ENCODE data around the gene FCHSD2. TPM values are rescaled to one million over a fixed set of nuclear protein-coding genes. Genes with fewer than 3 reads are reported as not detected.

Gene FCHSD2
- total RNA-seq, 1 donor from 2014 or later: 18.9 TPM

GRCh38 chr11:73174495-73174791, 32.3 kb upstream of the FCHSD2 start:
- Histone ChIP-seq H3K27me3 (ENCODE audit: insufficient read depth, low read length) (no peaks in the 10 kb centered on the region), H3K9me3 (ENCODE audit: insufficient read depth, low read depth, low read length) (no peaks in the 10 kb centered on the region), H3K4me1 (ENCODE audit: insufficient read depth, low read length) (peaks cover 8% of the 10 kb centered on the region), H3K4me2 (ENCODE audit: low read length) (no peak overlapping the region), H2AFZ (ENCODE audit: low read depth, low read length) (no peak overlapping the region), H4K20me1 (ENCODE audit: insufficient read depth, low read length) (no peaks in the 10 kb centered on the region), H3K79me2 (ENCODE audit: insufficient read depth, low read length) (no peaks in the 10 kb centered on the region), H3K4me3 (ENCODE audit: insufficient read depth, low read depth, low read length) (no peak overlapping the region), H3K9ac (ENCODE audit: low read length) (no peak overlapping the region), H3K36me3 (ENCODE audit: insufficient read depth, low read length) (no peaks in the 10 kb centered on the region), H3K27ac (ENCODE audit: low read depth, low read length) (no peak overlapping the region)
- H3K27me3 Mint-ChIP-seq (ENCODE audit: low read depth, unreplicated experiment): peaks cover 24% of the 10 kb centered on the region
- no peaks in the 10 kb centered on the region for H3K4me1 Mint-ChIP-seq (ENCODE audit: low read depth, unreplicated experiment)
- no peak overlapping the region for H3K27ac Mint-ChIP-seq (ENCODE audit: unreplicated experiment)
- no peak for FAIRE-seq
- no peak for DNase-seq (ENCODE audit: low read depth)
- H3K9me3 Mint-ChIP-seq (ENCODE audit: unreplicated experiment): no peaks in the 10 kb centered on the region
- no peak for TF ChIP-seq EZH2 (IDR thresholded peaks at IDR 0.05; ENCODE audit: insufficient read depth, low read length)
- TF ChIP-seq, protein P1, sequence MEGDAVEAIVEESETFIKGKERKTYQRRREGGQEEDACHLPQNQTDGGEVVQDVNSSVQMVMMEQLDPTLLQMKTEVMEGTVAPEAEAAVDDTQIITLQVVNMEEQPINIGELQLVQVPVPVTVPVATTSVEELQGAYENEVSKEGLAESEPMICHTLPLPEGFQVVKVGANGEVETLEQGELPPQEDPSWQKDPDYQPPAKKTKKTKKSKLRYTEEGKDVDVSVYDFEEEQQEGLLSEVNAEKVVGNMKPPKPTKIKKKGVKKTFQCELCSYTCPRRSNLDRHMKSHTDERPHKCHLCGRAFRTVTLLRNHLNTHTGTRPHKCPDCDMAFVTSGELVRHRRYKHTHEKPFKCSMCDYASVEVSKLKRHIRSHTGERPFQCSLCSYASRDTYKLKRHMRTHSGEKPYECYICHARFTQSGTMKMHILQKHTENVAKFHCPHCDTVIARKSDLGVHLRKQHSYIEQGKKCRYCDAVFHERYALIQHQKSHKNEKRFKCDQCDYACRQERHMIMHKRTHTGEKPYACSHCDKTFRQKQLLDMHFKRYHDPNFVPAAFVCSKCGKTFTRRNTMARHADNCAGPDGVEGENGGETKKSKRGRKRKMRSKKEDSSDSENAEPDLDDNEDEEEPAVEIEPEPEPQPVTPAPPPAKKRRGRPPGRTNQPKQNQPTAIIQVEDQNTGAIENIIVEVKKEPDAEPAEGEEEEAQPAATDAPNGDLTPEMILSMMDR (IDR thresholded peaks at IDR 0.05; ENCODE audit: insufficient read depth, low read depth, low read length): no peak
- no peak overlapping the region for H3K4me3 Mint-ChIP-seq (ENCODE audit: unreplicated experiment)
- no peaks in the 10 kb centered on the region for H3K36me3 Mint-ChIP-seq (ENCODE audit: low read depth, unreplicated experiment)

- H3K27ac ChIP-seq (ENCODE audit: low read depth, low read length): no peak overlapping the region
- no peaks in the 10 kb centered on the region for H3K9me3 Mint-ChIP-seq (ENCODE audit: unreplicated experiment)
- H3K4me1 ChIP-seq (ENCODE audit: insufficient read depth, low read length): peaks cover 8% of the 10 kb centered on the region
- no peaks in the 10 kb centered on the region for H3K9me3 ChIP-seq (ENCODE audit: insufficient read depth, low read depth, low read length)
- H3K27me3 ChIP-seq (ENCODE audit: insufficient read depth, low read length): no peaks in the 10 kb centered on the region
- peaks cover 19% of the 10 kb centered on the region for H3K27me3 Mint-ChIP-seq (ENCODE audit: low read depth, unreplicated experiment)
- no peak for DNase-seq (ENCODE audit: low read depth)
- H3K79me2 ChIP-seq (ENCODE audit: insufficient read depth, low read length): no peaks in the 10 kb centered on the region
- H3K4me3 Mint-ChIP-seq (ENCODE audit: unreplicated experiment): no peak overlapping the region
- no peaks in the 10 kb centered on the region for H3K4me1 Mint-ChIP-seq (ENCODE audit: low read depth, unreplicated experiment)
- no peak overlapping the region for H2AFZ ChIP-seq (ENCODE audit: low read depth, low read length)
- H3K36me3 ChIP-seq (ENCODE audit: insufficient read depth, low read length): no peaks in the 10 kb centered on the region
- H3K27ac Mint-ChIP-seq (ENCODE audit: unreplicated experiment): no peak overlapping the region
- no peaks in the 10 kb centered on the region for H3K36me3 Mint-ChIP-seq (ENCODE audit: low read depth, unreplicated experiment)
- no peak for FAIRE-seq
- H3K4me2 ChIP-seq (ENCODE audit: low read length): no peak overlapping the region
- no peaks in the 10 kb centered on the region for H4K20me1 ChIP-seq (ENCODE audit: insufficient read depth, low read length)
- H3K4me3 ChIP-seq (ENCODE audit: insufficient read depth, low read depth, low read length): no peak overlapping the region
- no peak for TF ChIP-seq EZH2 (IDR thresholded peaks at IDR 0.05; ENCODE audit: insufficient read depth, low read length)
- TF ChIP-seq, protein P1 (IDR thresholded peaks at IDR 0.05; ENCODE audit: insufficient read depth, low read depth, low read length): no peak
- no peak overlapping the region for H3K9ac ChIP-seq (ENCODE audit: low read length)
Observed at GRCh38 chr11:73173755-73174494, 31.8 kb upstream of the FCHSD2 start.

DNA sequence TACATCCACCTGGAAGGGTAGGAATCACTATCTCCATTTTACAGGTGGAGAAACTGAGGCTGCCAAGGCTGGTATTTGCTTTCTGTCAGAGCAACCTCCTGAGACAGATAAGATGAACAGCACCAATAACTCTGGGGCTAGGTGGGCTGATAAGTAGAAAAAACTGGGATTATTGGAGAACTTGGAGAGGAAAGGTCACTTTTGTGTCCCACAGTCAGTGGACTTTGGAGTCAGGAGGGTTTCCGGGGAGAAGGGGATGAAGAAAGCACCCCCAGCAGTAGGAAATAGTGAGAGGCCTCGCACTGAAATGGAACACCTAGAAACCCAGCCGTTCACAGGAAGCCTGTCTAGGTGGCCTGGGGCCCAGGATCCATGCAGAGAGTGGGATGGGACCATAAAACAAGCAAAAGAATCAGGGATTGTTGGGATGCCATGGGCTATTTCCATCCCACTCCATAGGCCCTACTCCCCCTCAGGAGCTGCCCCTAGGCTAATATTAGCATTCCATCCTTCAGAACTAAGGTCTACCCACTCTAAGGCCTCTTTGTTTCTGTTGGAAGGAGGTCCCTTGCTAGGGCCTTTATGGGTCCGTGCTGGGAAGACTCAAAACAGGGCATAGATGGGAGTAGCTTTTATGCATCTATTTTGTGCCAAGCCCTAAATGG, 31.0 kb upstream of the FCHSD2 start:
- H3K4me3 Mint-ChIP-seq (ENCODE audit: unreplicated experiment): no peak overlapping the region
- Histone ChIP-seq H4K20me1 (ENCODE audit: insufficient read depth, low read length) (no peaks in the 10 kb centered on the region), H3K9ac (ENCODE audit: low read length) (no peak overlapping the region), H3K4me1 (ENCODE audit: insufficient read depth, low read length) (peaks cover 8% of the 10 kb centered on the region), H3K36me3 (ENCODE audit: insufficient read depth, low read length) (no peaks in the 10 kb centered on the region), H3K27ac (ENCODE audit: low read depth, low read length) (no peak overlapping the region), H2AFZ (ENCODE audit: low read depth, low read length) (no peak overlapping the region), H3K79me2 (ENCODE audit: insufficient read depth, low read length) (no peaks in the 10 kb centered on the region), H3K27me3 (ENCODE audit: insufficient read depth, low read length) (no peaks in the 10 kb centered on the region), H3K9me3 (ENCODE audit: insufficient read depth, low read depth, low read length) (no peaks in the 10 kb centered on the region), H3K4me2 (ENCODE audit: low read length) (no peak overlapping the region), H3K4me3 (ENCODE audit: insufficient read depth, low read depth, low read length) (no peak overlapping the region)
- DNase-seq (ENCODE audit: low read depth): no peak
- no peak for TF ChIP-seq EZH2 (IDR thresholded peaks at IDR 0.05; ENCODE audit: insufficient read depth, low read length)
- TF ChIP-seq, protein P1 (IDR thresholded peaks at IDR 0.05; ENCODE audit: insufficient read depth, low read depth, low read length): no peak
- H3K4me1 Mint-ChIP-seq (ENCODE audit: low read depth, unreplicated experiment): no peaks in the 10 kb centered on the region
- H3K27ac Mint-ChIP-seq (ENCODE audit: unreplicated experiment): no peak overlapping the region
- FAIRE-seq: no peak
- H3K36me3 Mint-ChIP-seq (ENCODE audit: low read depth, unreplicated experiment): no peaks in the 10 kb centered on the region
- H3K9me3 Mint-ChIP-seq (ENCODE audit: unreplicated experiment): no peaks in the 10 kb centered on the region
- peaks cover 14% of the 10 kb centered on the region for H3K27me3 Mint-ChIP-seq (ENCODE audit: low read depth, unreplicated experiment)

Measured in astrocyte (in vitro differentiated cells and primary cell).